Keratinocyte (primary cell): ENCODE measurements around the gene SDK1.

Source experiments
- CTCF ChIP-seq, 3 experiments: IDR thresholded peaks in 1 of 3; conservative IDR thresholded peaks in 1 of 3; optimal IDR thresholded peaks in 1 of 3; 2 replicates in 2 of 3; 3 replicates in 1 of 3; pipeline versions ENCODE3 to v1.5.1; 2011; ENCODE audit warnings: low read length in 3 of 3, mild to moderate bottlenecking in 3 of 3, moderate library complexity in 2 of 3, control low read depth in 1 of 3, inconsistent platforms in 1 of 3; ENCODE audit not compliant: insufficient read depth in 2 of 3; ENCODE audit errors: extremely low read depth in 1 of 3
- EZH2 ChIP-seq: IDR thresholded peaks from one replicate; pipeline ENCODE4 v1.6.1; 2012; ENCODE audit warnings: inconsistent platforms, mild to moderate bottlenecking, low read length, moderate library complexity

- TF ChIP-seq CTCF (optimal IDR thresholded peaks at IDR 0.05 in 1 of 3, IDR thresholded peaks at IDR 0.05 in 1 of 3, conservative IDR thresholded peaks at IDR 0.05 in 1 of 3; ENCODE audit: extremely low read depth in 1 of 3, insufficient read depth in 2 of 3, low read length in 3 of 3) = no peak
- no peak for TF ChIP-seq EZH2
Measured at GRCh38 chr7:3821488-3821887, 520.4 kb downstream of the SDK1 start.
